Progenitor cell of endocrine pancreas (in vitro differentiated cells): ENCODE measurements around the gene ARMC3. TPM values are rescaled to one million over a fixed set of nuclear protein-coding genes. Genes with fewer than 3 reads are reported as not detected.
A peak's percentile ranks its signal among the peaks of the same experiment; 100 is the strongest.
"Not testable (repeated sequence)": the region's sequence is repeated elsewhere in the genome, so short reads cannot be mapped to it uniquely, and the experiment has no call there.

Experiments used
- DNase-seq: peaks from one replicate; pipeline ENCODE4 v3.0.0; 2021; ENCODE audit warnings: low spot score; ENCODE audit not compliant: unreplicated experiment
- H3K27ac Mint-ChIP-seq: 2 replicates; pipeline ENCODE4 v1.8.0; 2021; ENCODE audit warnings: mild to moderate bottlenecking, moderate library complexity, mixed read lengths
- H3K27me3 Mint-ChIP-seq: 2 replicates; pipeline ENCODE4 v1.8.0; 2021; ENCODE audit warnings: mixed read lengths
- H3K36me3 Mint-ChIP-seq: 2 replicates; pipeline ENCODE4 v1.8.0; 2022; ENCODE audit warnings: mixed read lengths; ENCODE audit not compliant: insufficient read depth
- H3K4me1 Mint-ChIP-seq: 2 replicates; pipeline ENCODE4 v1.8.0; 2021; ENCODE audit warnings: low read depth, mixed read lengths
- H3K4me3 Mint-ChIP-seq: 2 replicates; pipeline ENCODE4 v1.8.0; 2021; ENCODE audit warnings: low read depth, mild to moderate bottlenecking, moderate library complexity, mixed read lengths
- H3K9me3 Mint-ChIP-seq: 2 replicates; pipeline ENCODE4 v1.8.0; 2021; ENCODE audit warnings: low read depth, mixed read lengths
- CTCF ChIP-seq: fragments of 200-600 bp; sonication (generic); IDR thresholded peaks from one replicate; pipeline ENCODE4 v1.5.0; 2021; ENCODE audit warnings: antibody characterized with exemption, mild to moderate bottlenecking; ENCODE audit not compliant: unreplicated experiment
- total RNA-seq: library from RNA; stranded (reverse); gene quantifications from 2 replicates; pipeline ENCODE4 v1.2.1, GENCODE V29; 2021

Gene ARMC3
- total RNA-seq, 1 donor from 2014 or later, result 7.9 TPM

- no peak overlapping the region for H3K27ac Mint-ChIP-seq
- TF ChIP-seq CTCF, result no peak
- H3K4me3 Mint-ChIP-seq, result no peak overlapping the region
- H3K27me3 Mint-ChIP-seq, result peaks cover 4% of the 10 kb centered on the region
- DNase-seq, result no peak
- peaks cover 16% of the 10 kb centered on the region for H3K36me3 Mint-ChIP-seq
- H3K4me1 Mint-ChIP-seq, result peaks cover 26% of the 10 kb centered on the region
- peaks cover 15% of the 10 kb centered on the region for H3K9me3 Mint-ChIP-seq
Observed at GRCh38 chr10:23060918-23061317, 133.1 kb downstream of the ARMC3 start.

- TF ChIP-seq CTCF, result no peak
- Mint-ChIP-seq H3K27ac (no peak overlapping the region), H3K27me3 (peaks cover 4% of the 10 kb centered on the region), H3K4me3 (peak overlapping the region; percentile 1), H3K4me1 (peaks cover 14% of the 10 kb centered on the region), H3K36me3 (peaks cover 16% of the 10 kb centered on the region), H3K9me3 (peaks cover 15% of the 10 kb centered on the region)
- DNase-seq, result no peak
Observed at GRCh38 chr10:23063045-23063972, 135.5 kb downstream of the ARMC3 start.

- H3K4me1 Mint-ChIP-seq, result peaks cover 11% of the 10 kb centered on the region
- H3K4me3 Mint-ChIP-seq, result no peak overlapping the region
- H3K36me3 Mint-ChIP-seq, result peaks cover 12% of the 10 kb centered on the region
- peaks cover 4% of the 10 kb centered on the region for H3K27me3 Mint-ChIP-seq
- TF ChIP-seq CTCF, result no peak
- H3K27ac Mint-ChIP-seq, result no peak overlapping the region
- H3K9me3 Mint-ChIP-seq, result peaks cover 9% of the 10 kb centered on the region
- no peak for DNase-seq
Observed at GRCh38 chr10:23063973-23064812, 136.3 kb downstream of the ARMC3 start.

- not testable (repeated sequence) for H3K4me3 Mint-ChIP-seq, H3K9me3 Mint-ChIP-seq, H3K27me3 Mint-ChIP-seq, H3K27ac Mint-ChIP-seq, H3K36me3 Mint-ChIP-seq, DNase-seq
- H3K4me1 Mint-ChIP-seq, result peaks cover 11% of the 10 kb centered on the region
Observed at GRCh38 chr10:23064813-23065114, 136.9 kb downstream of the ARMC3 start.

- Mint-ChIP-seq H3K4me1 (peaks cover 11% of the 10 kb centered on the region), H3K27ac (no peak overlapping the region), H3K4me3 (no peak overlapping the region), H3K9me3 (peaks cover 1% of the 10 kb centered on the region), H3K27me3 (peaks cover 4% of the 10 kb centered on the region), H3K36me3 (peaks cover 4% of the 10 kb centered on the region)
- TF ChIP-seq CTCF, result no peak
- no peak for DNase-seq
Observed at GRCh38 chr10:23065181-23065948, 137.5 kb downstream of the ARMC3 start.
